Measurements from ENCODE around the gene ERN1.

GRCh38 chr17:64130559-64131001 is 636 bp upstream of the ERN1 start:
- TF ChIP-seq GATA2 (IDR thresholded peaks at IDR 0.05; ENCODE audit: low read depth, low read length), result no peak
- TF ChIP-seq GATA3 (IDR thresholded peaks at IDR 0.05; ENCODE audit: low read depth, low read length), result no peak

Data from SH-SY5Y (cell line).